DND-41 (cell line): ENCODE data around the gene KCNS3.

ENCODE experiments used
- CTCF ChIP-seq: IDR thresholded peaks from 2 replicates; pipeline ENCODE4 v1.5.1; 2012; ENCODE audit warnings: borderline replicate concordance, low read length, moderate library complexity, mild to moderate bottlenecking; ENCODE audit not compliant: poor library complexity, severe bottlenecking; ENCODE audit errors: extremely low read depth
- EZH2 ChIP-seq: IDR thresholded peaks from 3 replicates; pipeline ENCODE4 v1.6.1; 2012; ENCODE audit warnings: borderline replicate concordance, low read depth, mild to moderate bottlenecking, moderate library complexity, low read length, inconsistent platforms; ENCODE audit not compliant: severe bottlenecking

- TF ChIP-seq CTCF (no peak), EZH2 (no peak)
Observed at GRCh38 chr2:17876590-17876989, 1.9 kb upstream of the KCNS3 start.
